ENCODE results near the gene FAM180B.
A peak's percentile ranks its signal among the peaks of the same experiment; 100 is the strongest.
"Not testable (repeated sequence)": the region's sequence is repeated elsewhere in the genome, so short reads cannot be mapped to it uniquely, and the experiment has no call there.

Gene FAM180B

DNA sequence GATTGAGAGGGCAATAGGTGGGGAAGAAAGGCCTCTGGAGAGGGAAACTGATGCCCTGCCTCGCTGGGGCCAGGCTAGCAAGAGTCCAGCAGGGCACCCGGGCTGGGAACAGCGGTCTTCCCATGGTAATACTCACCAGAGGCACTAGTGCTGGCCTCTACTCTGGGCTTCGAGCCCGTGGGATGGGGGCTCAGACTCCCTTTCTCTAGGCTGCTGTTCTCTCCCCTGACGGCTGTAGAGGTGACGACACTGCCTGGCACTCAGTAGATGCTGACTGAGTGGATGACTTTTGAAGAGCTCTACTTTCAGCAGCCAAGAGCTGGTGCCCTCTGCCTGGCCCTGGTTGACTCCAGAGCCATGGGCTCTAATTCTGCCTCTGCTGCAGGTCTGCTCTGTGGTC, 8.6 kb downstream of the FAM180B start:
- DNase-seq (ENCODE audit: low read depth) = no peak

DNA sequence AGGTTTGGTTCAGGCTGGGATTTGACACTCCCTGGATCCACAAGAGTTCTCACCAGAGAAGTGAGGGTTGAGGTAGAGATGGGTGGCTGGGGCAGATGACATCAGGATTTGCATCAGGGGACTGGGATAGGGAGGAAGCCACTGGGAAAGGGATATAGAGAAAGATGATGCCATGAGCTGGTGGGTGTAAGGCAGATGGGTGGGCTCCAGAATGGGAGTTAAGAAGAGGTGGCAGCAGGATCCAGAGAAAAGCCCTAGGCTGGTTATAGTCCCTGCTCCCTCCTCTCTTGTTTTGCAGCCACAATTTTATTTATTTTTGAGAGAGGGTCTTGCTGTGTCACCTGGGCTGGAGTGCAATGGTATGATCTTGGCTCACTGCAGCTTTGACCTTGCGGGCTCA, 9.5 kb downstream of the FAM180B start:
- no peak for DNase-seq (ENCODE audit: low read depth)

DNA sequence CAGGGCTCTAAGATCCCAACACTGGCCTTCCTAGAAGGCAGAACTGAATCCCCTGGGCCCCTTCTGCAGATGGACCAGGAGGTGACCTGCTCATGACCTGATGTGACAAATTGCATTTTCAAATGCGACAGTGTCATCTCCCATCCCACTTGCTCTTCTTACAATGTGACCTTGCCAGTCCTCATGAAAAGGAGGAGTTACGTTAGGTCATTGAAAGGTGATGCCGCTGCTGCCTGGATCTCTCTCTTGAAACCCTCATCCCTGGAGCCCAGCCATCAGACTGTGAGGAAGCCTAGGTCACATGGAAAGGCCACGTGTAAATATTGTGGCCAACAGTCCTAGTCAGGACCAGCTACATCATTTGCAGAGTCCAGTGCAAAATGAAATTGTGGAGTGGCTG, 13.4 kb downstream of the FAM180B start:
- no peak for DNase-seq (ENCODE audit: low read depth)

- DNase-seq (ENCODE audit: low read depth) = no peak
Observed at GRCh38 chr11:47603295-47603694, 16.8 kb downstream of the FAM180B start.

DNA sequence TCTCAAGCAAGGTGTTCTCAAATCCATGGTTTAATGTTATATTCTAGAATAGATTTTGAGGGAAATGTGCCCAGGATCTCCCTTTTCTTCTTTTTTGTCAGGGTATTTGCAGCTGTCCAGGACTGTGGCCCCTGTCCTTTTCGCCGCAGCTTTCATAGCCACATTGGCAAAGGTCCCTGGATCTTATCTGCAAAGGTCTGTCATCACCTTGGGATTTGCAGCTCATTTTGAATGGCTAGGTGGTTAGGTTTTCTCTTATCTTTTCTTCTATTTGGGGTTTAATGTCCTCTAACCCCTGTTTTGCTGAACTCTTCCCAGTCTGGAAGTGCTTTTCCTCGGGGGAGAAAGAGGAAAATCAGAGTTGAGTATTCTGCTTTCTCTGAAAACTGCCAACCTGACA, 19.4 kb downstream of the FAM180B start:
- DNase-seq (ENCODE audit: low read depth) = no peak

DNA sequence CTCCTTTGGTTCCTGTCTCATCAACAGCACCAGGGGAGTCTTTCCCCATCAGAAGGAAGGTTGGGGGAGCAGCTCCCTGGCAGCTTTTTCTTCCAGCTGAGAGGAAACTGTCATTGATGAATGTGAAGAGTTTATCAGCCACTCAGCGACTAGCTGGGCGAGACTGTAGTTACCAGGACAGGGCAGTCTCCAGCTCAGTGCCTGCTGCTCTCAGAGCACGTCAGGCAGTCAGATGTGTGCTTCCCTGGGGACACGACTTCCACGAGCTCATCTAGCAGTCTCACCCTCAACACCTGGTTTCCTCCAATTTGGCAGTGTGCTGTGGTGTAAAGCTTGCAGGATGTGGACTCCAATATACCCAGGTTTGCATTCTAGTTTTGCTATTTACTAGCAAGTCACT, 20.3 kb downstream of the FAM180B start:
- no peak for DNase-seq (ENCODE audit: low read depth)

DNA sequence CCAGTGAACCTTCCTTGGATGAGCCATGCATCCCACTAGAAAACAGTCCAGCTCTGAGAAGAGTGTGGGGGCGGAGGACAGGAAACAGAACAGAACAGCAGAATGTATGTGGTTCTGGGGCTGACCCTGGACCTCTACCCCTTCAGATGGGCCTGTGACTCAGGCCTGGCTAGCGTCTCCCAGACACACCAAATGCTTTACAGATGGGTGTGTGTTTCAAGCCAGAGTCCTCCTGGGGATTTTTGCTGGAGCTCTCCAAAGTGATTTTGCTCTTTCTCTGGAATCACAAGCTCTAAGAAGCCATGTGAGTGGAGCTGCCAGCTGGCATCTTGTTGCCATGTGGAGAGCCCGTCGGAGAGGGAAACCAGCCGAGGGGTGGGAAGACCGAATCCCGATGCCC, 20.9 kb downstream of the FAM180B start:
- DNase-seq (ENCODE audit: low read depth) = peak; percentile 92

DNA sequence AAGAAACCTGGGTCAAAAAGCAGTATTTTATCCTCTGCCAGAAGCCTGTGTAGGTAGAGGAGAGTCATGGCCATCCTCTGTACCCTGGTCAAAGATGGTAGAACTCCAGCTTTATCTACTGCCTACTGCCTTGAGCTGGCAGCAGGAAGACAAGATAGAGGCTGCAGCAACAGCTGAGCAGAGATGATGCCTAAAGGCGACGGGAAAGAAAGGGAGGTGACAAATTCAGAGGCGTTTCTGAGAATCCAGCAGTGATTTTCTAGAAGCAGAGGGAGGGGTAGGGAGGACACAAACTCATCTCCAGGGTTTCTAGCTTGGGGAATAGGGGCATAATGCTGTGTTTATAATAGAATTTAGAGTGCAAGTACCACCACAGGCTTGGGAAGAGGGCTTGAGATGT, 23.2 kb downstream of the FAM180B start:
- DNase-seq (ENCODE audit: low read depth) = no peak

GRCh38 chr11:47611348-47611794, 24.9 kb downstream of the FAM180B start:
- DNase-seq (ENCODE audit: low read depth) = no peak

- no peak for DNase-seq (ENCODE audit: low read depth)
Observed at GRCh38 chr11:47615249-47615648, 28.8 kb downstream of the FAM180B start.

- DNase-seq (ENCODE audit: low read depth) = peak; percentile 79
Observed at GRCh38 chr11:47616726-47617416, 30.4 kb downstream of the FAM180B start.

- no peak for DNase-seq (ENCODE audit: low read depth)
Observed at GRCh38 chr11:47617417-47617809, 30.9 kb downstream of the FAM180B start.

DNA sequence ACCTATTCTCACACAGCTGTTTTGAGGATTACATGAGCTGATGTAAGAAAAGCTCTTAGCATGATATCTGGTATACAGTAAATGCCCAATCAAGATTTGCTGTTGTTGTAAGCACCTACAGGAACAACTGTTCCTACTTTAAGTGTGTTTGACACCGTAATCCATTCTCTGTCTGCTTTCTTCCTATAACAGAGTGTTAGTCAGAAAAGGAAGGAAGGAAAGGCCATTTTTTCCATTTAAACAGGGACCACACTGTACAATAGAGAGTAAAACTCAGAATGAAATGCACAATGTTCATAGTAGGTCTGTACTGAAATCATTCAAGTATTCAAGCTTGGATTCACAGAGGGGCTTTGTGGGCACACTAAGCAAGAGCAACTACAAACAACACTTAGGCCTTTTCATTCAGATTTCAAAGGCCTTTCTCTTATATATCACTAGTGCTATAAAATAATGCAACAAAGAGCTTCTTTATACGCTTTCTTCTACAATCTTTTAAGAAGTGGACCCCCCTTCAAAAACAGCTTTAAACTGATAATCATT, 34.4 kb downstream of the FAM180B start:
- no peak for DNase-seq (ENCODE audit: low read depth)

DNA sequence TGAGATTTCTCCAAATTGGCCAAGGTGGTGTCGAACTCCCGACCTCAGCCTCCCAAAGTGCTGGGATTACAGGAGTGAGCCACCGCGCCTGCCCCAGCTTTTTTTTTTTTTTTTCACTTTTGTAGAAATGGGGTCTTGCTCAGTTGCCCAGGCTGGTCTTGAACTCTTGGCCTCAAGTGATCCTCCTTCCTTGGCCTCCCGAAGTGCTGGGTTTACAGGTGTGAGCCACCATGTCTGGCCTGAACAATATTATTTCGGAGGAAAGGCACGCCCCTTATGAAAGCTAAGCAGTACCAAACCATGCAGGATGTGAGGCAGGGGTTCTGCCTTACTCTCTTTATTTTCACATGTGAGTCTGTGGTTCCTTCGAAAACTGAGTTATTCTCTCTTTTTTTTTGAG, 39.8 kb downstream of the FAM180B start:
- DNase-seq (ENCODE audit: low read depth) = no peak

DNA sequence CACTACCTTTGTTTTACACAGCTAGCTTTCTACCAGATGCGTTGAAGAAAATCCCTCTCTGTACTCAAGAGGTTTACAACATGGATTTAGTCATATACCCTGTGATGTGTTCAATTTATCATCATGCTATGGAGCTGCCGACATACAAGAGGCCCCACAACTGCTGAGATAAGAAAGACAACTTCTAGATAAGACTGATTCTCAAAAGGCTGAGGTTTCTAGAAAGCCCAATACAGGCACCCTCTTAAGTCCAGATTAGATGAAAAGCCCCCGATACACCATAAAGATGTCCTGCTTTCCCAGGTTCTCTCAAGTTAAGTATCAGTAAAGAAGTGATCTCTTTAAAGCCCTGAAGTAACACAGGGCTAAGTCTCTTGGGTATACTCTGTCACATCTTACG, 41.5 kb downstream of the FAM180B start:
- DNase-seq (ENCODE audit: low read depth) = no peak

GRCh38 chr11:47631473-47631872, 45.0 kb downstream of the FAM180B start:
- no peak for DNase-seq (ENCODE audit: low read depth)

GRCh38 chr11:47636331-47636730, 49.9 kb downstream of the FAM180B start:
- not testable (repeated sequence) for DNase-seq (ENCODE audit: low read depth)

Measured in fibroblast of the conjunctiva (primary cell).